Stimulated activated CD8-positive, alpha-beta memory T cell treated with anti-CD3 and anti-CD28 coated beads, Interleukin-15, amount 100 ng/mL, for 24 hours (primary cell): Measurements from ENCODE around the gene SOX1.

Experiments used
- DNase-seq: peaks from one replicate; pipeline ENCODE4 v3.0.0-alpha.2; 2020; ENCODE audit warnings: low read depth

SOX1 gene

GRCh38 chr13:112067116-112067741 lies at the start of gene SOX1:
SOX1 (plus strand) TSS chr13:112067149; CDS start chr13:112067659, 510 bp downstream.
- no peak for DNase-seq

GRCh38 chr13:112024577-112024976 lies 42.4 kb upstream of the SOX1 start:
- DNase-seq = no peak

GRCh38 chr13:112027250-112027649 lies 39.7 kb upstream of the SOX1 start:
- DNase-seq = no peak

- no peak for DNase-seq
These were observed 38.5 kb upstream of the SOX1 start for GRCh38 chr13:112028481-112028880.

GRCh38 chr13:112029143-112029542 lies 37.8 kb upstream of the SOX1 start:
- DNase-seq = no peak

- DNase-seq = no peak
These were observed 34.6 kb upstream of the SOX1 start for GRCh38 chr13:112032186-112032993.

- no peak for DNase-seq
These were observed 32.7 kb upstream of the SOX1 start for GRCh38 chr13:112034231-112034630.

GRCh38 chr13:112034846-112035245 lies 32.1 kb upstream of the SOX1 start:
- no peak for DNase-seq

- DNase-seq = no peak
These were observed 24.5 kb upstream of the SOX1 start for GRCh38 chr13:112042496-112042895.

GRCh38 chr13:112052213-112052612 lies 14.7 kb upstream of the SOX1 start:
- no peak for DNase-seq

- no peak for DNase-seq
These were observed 13.7 kb upstream of the SOX1 start for GRCh38 chr13:112053167-112053743.

GRCh38 chr13:112053744-112054615 lies 13.0 kb upstream of the SOX1 start:
- DNase-seq = no peak

GRCh38 chr13:112054616-112055015 lies 12.3 kb upstream of the SOX1 start:
- no peak for DNase-seq

- no peak for DNase-seq
These were observed 11.7 kb upstream of the SOX1 start for GRCh38 chr13:112055036-112055914.

- DNase-seq = no peak
These were observed 11.1 kb upstream of the SOX1 start for GRCh38 chr13:112055915-112056269.

GRCh38 chr13:112056284-112056727 lies 10.6 kb upstream of the SOX1 start:
- DNase-seq = no peak

GRCh38 chr13:112056739-112057438 lies 10.1 kb upstream of the SOX1 start:
- DNase-seq = no peak

- no peak for DNase-seq
These were observed 9.6 kb upstream of the SOX1 start for GRCh38 chr13:112057439-112057735.

- DNase-seq = no peak
These were observed 9.0 kb upstream of the SOX1 start for GRCh38 chr13:112057736-112058518.

- DNase-seq = no peak
These were observed 8.5 kb upstream of the SOX1 start for GRCh38 chr13:112058519-112058873.
